ENCODE measurements around the gene AMY2A. TPM values are rescaled to one million over a fixed set of nuclear protein-coding genes. Genes with fewer than 3 reads are reported as not detected.
"Not testable (repeated sequence)": the region's sequence is repeated elsewhere in the genome, so short reads cannot be mapped to it uniquely, and the experiment has no call there.

Gene AMY2A
- total RNA-seq (over 10,000 TPM in 1 of 6 donors, 1,000 to 10,000 TPM in 5; 1,431 to 10,733 (median 5,290) TPM), polyA plus RNA-seq (1,000 to 10,000 TPM; 1,297 to 1,480 TPM)

DNA sequence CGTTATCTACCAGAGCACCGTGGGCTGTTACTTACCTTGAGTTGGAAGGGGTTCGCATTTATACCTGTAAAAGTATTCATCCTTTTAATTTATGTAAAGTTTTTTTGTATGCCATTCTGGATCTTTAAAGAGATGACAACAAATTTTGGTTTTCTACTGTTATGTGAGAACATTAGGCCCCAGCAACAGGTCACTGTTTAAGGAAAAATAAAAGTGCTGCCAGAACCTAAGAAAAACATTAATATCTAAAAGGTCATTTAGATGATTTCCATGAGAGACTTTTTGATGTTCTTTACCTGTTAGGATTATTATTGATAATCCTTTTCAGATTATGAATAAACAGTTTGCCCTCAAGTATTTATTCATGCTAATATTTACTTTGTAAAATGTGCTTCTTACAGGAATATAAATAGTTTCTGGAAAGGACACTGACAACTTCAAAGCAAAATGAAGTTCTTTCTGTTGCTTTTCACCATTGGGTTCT, at the start of gene AMY2A:
AMY2A (plus strand) TSS at position 434 of the 484 bp plus-strand sequence; CDS start at position 448, 14 bp downstream.
- peak in 3 of 4 donors; percentile 44 to 63 (median 56) for ATAC-seq
- H3K9me3 ChIP-seq; FAIRE-seq; H3K36me3 ChIP-seq; intact Hi-C loops (cut with DNase I); DNase-seq; H3K27me3 ChIP-seq; H3K4me1 ChIP-seq: not testable (repeated sequence)
- Histone ChIP-seq H3K4me3 (peak within 1 kb of the TSS in 3 of 4 donors; percentile 7 to 36 (median 35)), H3K27ac (peak within 1 kb of the TSS; percentile 16 to 84 (median 58))
- 43 to 47% methylated on average over 3 of the region's 3 CpGs for WGBS, 2 donors

DNA sequence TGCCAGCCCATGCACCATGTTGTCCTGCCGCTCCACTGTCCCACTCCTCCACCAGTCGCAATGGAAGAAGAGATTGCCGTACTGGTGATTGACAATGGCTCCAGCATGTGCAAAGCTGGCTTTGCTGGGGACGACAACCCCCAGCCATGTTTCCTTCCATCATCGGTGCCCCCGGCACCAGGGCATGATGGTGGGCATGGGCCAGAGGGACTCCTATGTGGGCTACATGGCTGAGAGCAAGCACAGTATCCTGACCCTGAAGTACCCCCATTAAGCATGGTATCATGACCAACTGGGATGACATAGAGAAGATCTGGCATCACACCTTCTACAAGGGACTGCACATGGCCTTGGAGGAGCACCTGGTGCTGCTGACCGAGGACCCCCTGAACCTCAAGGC, 47.7 kb upstream of the AMY2A start:
- no peaks in the 10 kb centered on the region for H3K27me3 ChIP-seq
- H3K9me3 ChIP-seq: no peaks in the 10 kb centered on the region
- H3K27ac ChIP-seq: no peak overlapping the region
- 95% methylated on average over 7 of the region's 7 CpGs for WGBS, 2 donors
- intact Hi-C loops (cut with DNase I): no loop called here
- H3K36me3 ChIP-seq: no peaks in the 10 kb centered on the region
- TF ChIP-seq, protein P1, sequence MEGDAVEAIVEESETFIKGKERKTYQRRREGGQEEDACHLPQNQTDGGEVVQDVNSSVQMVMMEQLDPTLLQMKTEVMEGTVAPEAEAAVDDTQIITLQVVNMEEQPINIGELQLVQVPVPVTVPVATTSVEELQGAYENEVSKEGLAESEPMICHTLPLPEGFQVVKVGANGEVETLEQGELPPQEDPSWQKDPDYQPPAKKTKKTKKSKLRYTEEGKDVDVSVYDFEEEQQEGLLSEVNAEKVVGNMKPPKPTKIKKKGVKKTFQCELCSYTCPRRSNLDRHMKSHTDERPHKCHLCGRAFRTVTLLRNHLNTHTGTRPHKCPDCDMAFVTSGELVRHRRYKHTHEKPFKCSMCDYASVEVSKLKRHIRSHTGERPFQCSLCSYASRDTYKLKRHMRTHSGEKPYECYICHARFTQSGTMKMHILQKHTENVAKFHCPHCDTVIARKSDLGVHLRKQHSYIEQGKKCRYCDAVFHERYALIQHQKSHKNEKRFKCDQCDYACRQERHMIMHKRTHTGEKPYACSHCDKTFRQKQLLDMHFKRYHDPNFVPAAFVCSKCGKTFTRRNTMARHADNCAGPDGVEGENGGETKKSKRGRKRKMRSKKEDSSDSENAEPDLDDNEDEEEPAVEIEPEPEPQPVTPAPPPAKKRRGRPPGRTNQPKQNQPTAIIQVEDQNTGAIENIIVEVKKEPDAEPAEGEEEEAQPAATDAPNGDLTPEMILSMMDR (IDR thresholded peaks at IDR 0.05): no peak
- DNase-seq: peak in 1 of 6 donors; percentile 19
- H3K4me1 ChIP-seq: peaks cover 0 to 6% (median 2%) of the 10 kb centered on the region in 3 donors
- FAIRE-seq: no peak
- no peak for ATAC-seq
- no peak overlapping the region for H3K4me3 ChIP-seq

DNA sequence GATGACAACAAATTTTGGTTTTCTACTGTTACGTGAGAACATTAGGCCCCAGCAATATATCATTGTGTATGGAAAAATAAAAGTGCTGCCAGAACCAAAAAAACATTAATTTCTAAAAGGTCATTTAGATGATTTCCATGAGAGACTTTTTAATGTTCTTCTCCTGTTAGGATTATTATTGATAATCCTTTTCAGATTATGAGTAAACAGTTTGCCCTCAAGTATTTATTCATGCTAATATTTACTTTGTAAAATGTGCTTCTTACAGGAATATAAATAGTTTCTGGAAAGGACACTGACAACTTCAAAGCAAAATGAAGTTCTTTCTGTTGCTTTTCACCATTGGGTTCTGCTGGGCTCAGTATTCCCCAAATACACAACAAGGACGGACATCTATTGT, 45.9 kb upstream of the AMY2A start, which contains the start of gene AMY2B:
AMY2B (plus strand) TSS at position 301 of the 400 bp plus-strand sequence; CDS start at position 315, 14 bp downstream.
- Histone ChIP-seq H3K27ac (peak within 1 kb of the TSS; percentile 22 to 71 (median 44)), H3K4me3 (peak within 1 kb of the TSS in 3 of 4 donors; percentile 21 to 31 (median 23))
- WGBS, 2 donors: 29 to 45% methylated on average over 2 of the region's 2 CpGs
- ATAC-seq; DNase-seq; H3K4me1 ChIP-seq; H3K9me3 ChIP-seq; H3K36me3 ChIP-seq; FAIRE-seq; intact Hi-C loops (cut with DNase I); H3K27me3 ChIP-seq: not testable (repeated sequence)

DNA sequence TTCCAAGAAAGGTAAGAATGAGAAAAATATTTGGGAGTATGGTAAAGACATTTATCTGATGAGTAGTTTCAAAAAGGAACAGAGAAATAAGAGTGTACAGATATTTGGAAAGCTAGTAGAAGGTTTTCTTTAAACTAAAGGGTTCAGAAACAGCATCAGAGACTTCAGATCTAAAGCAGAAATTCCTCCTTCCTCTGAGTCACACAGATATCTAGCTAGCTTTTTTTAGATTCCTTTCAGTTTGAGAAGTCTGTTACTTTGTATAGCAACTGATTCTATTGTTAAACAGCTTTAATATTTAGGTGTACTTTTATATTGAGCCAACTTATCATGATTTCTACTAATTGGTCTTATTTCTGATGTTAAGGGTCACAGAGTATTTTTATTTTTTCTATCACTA, 41.2 kb upstream of the AMY2A start:
- no peaks in the 10 kb centered on the region for H3K36me3 ChIP-seq
- TF ChIP-seq, protein P1 (IDR thresholded peaks at IDR 0.05): no peak
- intact Hi-C loops (cut with DNase I): no loop called here
- no peaks in the 10 kb centered on the region for H3K27me3 ChIP-seq
- FAIRE-seq (no peak), DNase-seq (no peak), ATAC-seq (peak in 1 of 4 donors; percentile 10)
- H3K4me3 ChIP-seq: peak overlapping the region in 2 of 4 donors; percentile 12 to 15
- peaks cover 5 to 14% (median 7%) of the 10 kb centered on the region in 3 donors for H3K4me1 ChIP-seq
- H3K27ac ChIP-seq: peak overlapping the region in 1 of 4 donors; percentile 71
- H3K9me3 ChIP-seq: no peaks in the 10 kb centered on the region

DNA sequence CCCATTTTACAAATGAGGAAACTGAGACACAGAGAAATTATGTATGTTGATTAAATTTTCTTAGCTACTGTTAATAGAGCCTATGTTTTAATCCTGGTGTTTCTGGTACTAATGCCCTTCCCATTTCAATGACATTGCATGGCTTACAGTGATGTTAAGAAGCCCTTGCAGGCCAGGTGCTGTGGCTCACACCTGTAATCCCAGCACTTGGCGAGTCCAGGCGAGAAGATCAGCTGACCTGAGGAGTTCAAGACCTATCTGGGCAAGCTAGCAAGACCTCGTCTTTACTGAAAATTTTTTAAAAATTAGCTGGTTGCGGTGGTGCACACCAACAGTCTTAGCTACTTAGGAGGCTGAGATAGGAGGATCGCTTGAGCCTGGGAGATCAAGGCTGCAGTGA, 40.4 kb upstream of the AMY2A start:
- peaks cover 5 to 14% (median 7%) of the 10 kb centered on the region in 3 donors for H3K4me1 ChIP-seq
- peak in 5 of 6 donors; percentile 34 to 53 (median 44) for DNase-seq
- H3K36me3 ChIP-seq; H3K9me3 ChIP-seq; FAIRE-seq; H3K27me3 ChIP-seq; intact Hi-C loops (cut with DNase I): not testable (repeated sequence)
- ATAC-seq: peak; percentile 44 to 73 (median 64)
- 41 to 61% methylated on average over 3 of the region's 5 CpGs for WGBS, 2 donors
- peak overlapping the region in 1 of 4 donors; percentile 12 for H3K4me3 ChIP-seq
- peak overlapping the region in 1 of 4 donors; percentile 71 for H3K27ac ChIP-seq

DNA sequence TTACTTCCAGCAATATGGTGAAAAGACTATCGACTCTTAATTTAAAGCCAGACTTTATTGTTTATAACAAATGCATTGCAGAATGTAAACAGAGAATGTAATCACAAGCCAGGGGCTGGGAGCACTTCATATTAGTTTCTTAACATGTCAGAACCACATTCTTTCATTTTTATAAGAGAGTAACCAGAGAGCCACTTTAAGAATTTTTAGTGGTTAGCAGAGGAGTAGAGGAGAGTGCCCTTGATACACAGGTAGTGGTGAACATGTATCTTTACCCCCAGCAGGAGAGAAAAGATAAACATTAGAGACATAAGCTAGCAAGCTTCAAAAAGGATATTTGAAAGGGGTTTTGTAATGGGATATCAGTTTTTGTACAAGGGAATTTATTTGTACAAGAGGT, 34.8 kb upstream of the AMY2A start:
- Histone ChIP-seq H3K4me1 (peaks cover 10 to 25% (median 21%) of the 10 kb centered on the region in 3 donors), H3K36me3 (no peaks in the 10 kb centered on the region), H3K4me3 (no peak overlapping the region), H3K9me3 (no peaks in the 10 kb centered on the region), H3K27me3 (no peaks in the 10 kb centered on the region), H3K27ac (peak overlapping the region; percentile 15 to 71 (median 30))
- FAIRE-seq (no peak), DNase-seq (no peak), ATAC-seq (peak in 1 of 4 donors; percentile 9)
- 36 to 37% methylated on average over 1 of the region's 1 CpG for WGBS, 2 donors
- intact Hi-C loops (cut with DNase I): no loop called here
- TF ChIP-seq, protein P1 (IDR thresholded peaks at IDR 0.05): no peak

Data from pancreas (tissue), 10 donors.